HEK293 (cell line): ENCODE measurements around the gene MTRFR.
A peak's percentile ranks its signal among the peaks of the same experiment; 100 is the strongest.

Source experiments
- CTCF ChIA-PET: fragments of 350-600 bp; formaldehyde crosslinking; extraction: SDS; loops from one replicate; lab custom pipeline; 2021; ENCODE audit warnings: antibody characterized with exemption; lab: Yijun Ruan, JAX
- POLR2A ChIA-PET: fragments of 300-600 bp; formaldehyde crosslinking; extraction: SDS; loops from one replicate; lab custom pipeline; 2020; ENCODE audit warnings: antibody characterized with exemption, inconsistent platforms; lab: Yijun Ruan, JAX
- H3K27ac ChIP-seq: fragments of 200-500 bp; sonication (Bioruptor generic); 2 replicates; pipeline ENCODE4 v1.5.1; 2014; ENCODE audit warnings: low read depth, low read length, control low read depth, inconsistent platforms; ENCODE audit errors: extremely low read depth
- H3K36me3 ChIP-seq, 2 experiments: fragments of 200-500 bp in 1 of 2; sonication (Bioruptor generic) in 1 of 2; 1 replicate in 1 of 2; 2 replicates in 1 of 2; pipeline ENCODE4 v1.5.1; 2014 to 2017; ENCODE audit warnings: inconsistent platforms in 2 of 2, low read length in 2 of 2; ENCODE audit not compliant: control insufficient read depth in 2 of 2, insufficient read depth in 1 of 2
- H3K4me1 ChIP-seq: fragments of 200-500 bp; sonication (Bioruptor generic); 2 replicates; pipeline ENCODE4 v1.5.1; 2014; ENCODE audit warnings: mild to moderate bottlenecking, low read length, inconsistent platforms; ENCODE audit not compliant: control insufficient read depth, insufficient read depth
- H3K4me3 ChIP-seq: 2 replicates; pipeline ENCODE4 v1.5.1; 2011; ENCODE audit warnings: low read depth, mild to moderate bottlenecking, control low read depth, low read length, moderate library complexity
- H3K9me3 ChIP-seq: fragments of 200-500 bp; sonication (Bioruptor generic); 2 replicates; pipeline ENCODE4 v1.5.1; 2014; ENCODE audit warnings: low read depth, low read length, inconsistent platforms; ENCODE audit not compliant: control insufficient read depth, insufficient read depth
- EGR2 ChIP-seq: fragments of 450-650 bp; formaldehyde crosslinking; IDR thresholded peaks from 2 replicates; pipeline ENCODE4 v1.5.1; 2016; ENCODE audit warnings: low read depth, missing biosample characterization, missing genetic modification characterization
- INSM2 ChIP-seq: fragments of 450-650 bp; formaldehyde crosslinking; IDR thresholded peaks from 2 replicates; pipeline ENCODE4 v1.5.1; 2016; ENCODE audit warnings: missing biosample characterization, missing genetic modification characterization
- KLF8 ChIP-seq: fragments of 450-650 bp; formaldehyde crosslinking; IDR thresholded peaks from 2 replicates; pipeline ENCODE4 v1.5.1; 2016; ENCODE audit warnings: missing biosample characterization, missing genetic modification characterization
- ZBTB17 ChIP-seq: fragments of 450-650 bp; formaldehyde crosslinking; IDR thresholded peaks from 2 replicates; pipeline ENCODE4 v1.5.1; 2016; ENCODE audit warnings: missing biosample characterization, missing genetic modification characterization
- ZEB2 ChIP-seq: fragments of 450-650 bp; formaldehyde crosslinking; IDR thresholded peaks from 2 replicates; pipeline ENCODE4 v1.5.1; 2016; ENCODE audit warnings: missing biosample characterization, missing genetic modification characterization
- ZFP41 ChIP-seq: fragments of 450-650 bp; formaldehyde crosslinking; IDR thresholded peaks from 2 replicates; pipeline ENCODE4 v1.5.1; 2016; ENCODE audit warnings: missing biosample characterization, missing genetic modification characterization, borderline replicate concordance
- ZNF292 ChIP-seq: fragments of 450-650 bp; formaldehyde crosslinking; IDR thresholded peaks from 2 replicates; pipeline ENCODE4 v1.5.1; 2016; ENCODE audit warnings: low read depth, missing biosample characterization, missing genetic modification characterization, borderline replicate concordance
- ZNF311 ChIP-seq: fragments of 450-650 bp; formaldehyde crosslinking; IDR thresholded peaks from 2 replicates; pipeline ENCODE4 v1.5.1; 2017; ENCODE audit warnings: missing biosample characterization, missing genetic modification characterization, borderline replicate concordance
- ZNF398 ChIP-seq: fragments of 450-650 bp; formaldehyde crosslinking; IDR thresholded peaks from 2 replicates; pipeline ENCODE4 v1.5.1; 2017; ENCODE audit warnings: missing biosample characterization, missing genetic modification characterization
- ZNF518A ChIP-seq: fragments of 450-650 bp; formaldehyde crosslinking; conservative IDR thresholded peaks from 2 replicates; pipeline ENCODE4 v1.5.1; 2016; ENCODE audit warnings: low read depth, missing biosample characterization, missing genetic modification characterization
- ZNF549 ChIP-seq: fragments of 450-650 bp; IDR thresholded peaks from 2 replicates; pipeline ENCODE4 v1.5.1; 2018; ENCODE audit warnings: missing biosample characterization, missing genetic modification characterization, mild to moderate bottlenecking, inconsistent platforms, moderate library complexity
- ZNF558 ChIP-seq: fragments of 450-650 bp; formaldehyde crosslinking; IDR thresholded peaks from 2 replicates; pipeline ENCODE4 v1.5.1; 2016; ENCODE audit warnings: missing biosample characterization, missing genetic modification characterization
- ZNF560 ChIP-seq: fragments of 450-650 bp; formaldehyde crosslinking; IDR thresholded peaks from 2 replicates; pipeline ENCODE4 v1.5.1; 2017; ENCODE audit warnings: missing biosample characterization, missing genetic modification characterization, borderline replicate concordance
- ZNF600 ChIP-seq: fragments of 450-650 bp; formaldehyde crosslinking; IDR thresholded peaks from 2 replicates; pipeline ENCODE4 v1.5.1; 2016; ENCODE audit warnings: missing biosample characterization, missing genetic modification characterization
- ZNF654 ChIP-seq: fragments of 450-650 bp; formaldehyde crosslinking; IDR thresholded peaks from 2 replicates; pipeline ENCODE4 v1.5.1; 2016; ENCODE audit warnings: low read depth, missing biosample characterization, missing genetic modification characterization
- ZSCAN16 ChIP-seq: fragments of 450-650 bp; formaldehyde crosslinking; IDR thresholded peaks from 2 replicates; pipeline ENCODE4 v1.5.1; 2016; ENCODE audit warnings: missing biosample characterization, missing genetic modification characterization
- TF ChIP-seq, protein P1 (sequence below): fragments of 450-650 bp; formaldehyde crosslinking; IDR thresholded peaks from 2 replicates; pipeline ENCODE4 v1.5.1; 2016; ENCODE audit warnings: missing biosample characterization, missing genetic modification characterization
- TF ChIP-seq, protein P2 (sequence below): fragments of 450-650 bp; formaldehyde crosslinking; IDR thresholded peaks from 2 replicates; pipeline ENCODE4 v1.5.1; 2017; ENCODE audit warnings: missing biosample characterization, missing genetic modification characterization

MTRFR gene

DNA sequence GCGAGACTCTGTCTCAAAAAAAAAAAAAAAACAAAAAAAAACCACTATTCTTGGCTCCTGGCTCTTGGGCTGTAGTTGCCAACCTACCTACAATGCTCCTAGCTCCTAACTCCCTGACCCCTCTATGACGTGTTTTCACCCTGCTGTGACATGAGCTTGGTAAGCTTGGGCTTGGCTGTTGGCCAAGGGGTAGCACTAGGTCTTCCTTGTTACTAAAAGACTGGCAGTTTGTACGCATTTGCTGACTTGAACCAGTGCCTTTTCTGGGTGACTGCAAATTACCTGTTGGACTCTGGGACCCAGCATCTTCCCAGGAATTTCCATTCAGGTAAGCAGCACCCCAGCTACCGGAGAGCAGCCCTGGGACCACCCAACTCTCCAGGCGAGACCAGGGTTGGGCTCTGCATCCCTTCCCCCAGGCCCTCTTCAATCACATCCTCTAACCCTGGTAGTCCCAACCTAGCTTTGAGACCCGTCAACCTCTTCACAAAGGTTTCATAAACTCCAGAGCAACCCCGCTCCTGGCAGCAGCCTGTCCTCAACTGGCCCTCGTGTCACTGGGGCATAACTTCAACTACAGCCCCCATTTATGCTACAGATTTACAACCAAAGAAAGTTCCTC lies 30.1 kb downstream of the MTRFR start (continued):
- no peak for TF ChIP-seq ZNF292 (tag by site-specific recombination)
- peak; percentile 51 for TF ChIP-seq ZNF600 (tag by site-specific recombination)
- no peak for TF ChIP-seq ZNF560 (tag by site-specific recombination)
- TF ChIP-seq EGR2 = no peak
- no peak for TF ChIP-seq ZNF558 (tag by site-specific recombination)
- TF ChIP-seq, protein P1, sequence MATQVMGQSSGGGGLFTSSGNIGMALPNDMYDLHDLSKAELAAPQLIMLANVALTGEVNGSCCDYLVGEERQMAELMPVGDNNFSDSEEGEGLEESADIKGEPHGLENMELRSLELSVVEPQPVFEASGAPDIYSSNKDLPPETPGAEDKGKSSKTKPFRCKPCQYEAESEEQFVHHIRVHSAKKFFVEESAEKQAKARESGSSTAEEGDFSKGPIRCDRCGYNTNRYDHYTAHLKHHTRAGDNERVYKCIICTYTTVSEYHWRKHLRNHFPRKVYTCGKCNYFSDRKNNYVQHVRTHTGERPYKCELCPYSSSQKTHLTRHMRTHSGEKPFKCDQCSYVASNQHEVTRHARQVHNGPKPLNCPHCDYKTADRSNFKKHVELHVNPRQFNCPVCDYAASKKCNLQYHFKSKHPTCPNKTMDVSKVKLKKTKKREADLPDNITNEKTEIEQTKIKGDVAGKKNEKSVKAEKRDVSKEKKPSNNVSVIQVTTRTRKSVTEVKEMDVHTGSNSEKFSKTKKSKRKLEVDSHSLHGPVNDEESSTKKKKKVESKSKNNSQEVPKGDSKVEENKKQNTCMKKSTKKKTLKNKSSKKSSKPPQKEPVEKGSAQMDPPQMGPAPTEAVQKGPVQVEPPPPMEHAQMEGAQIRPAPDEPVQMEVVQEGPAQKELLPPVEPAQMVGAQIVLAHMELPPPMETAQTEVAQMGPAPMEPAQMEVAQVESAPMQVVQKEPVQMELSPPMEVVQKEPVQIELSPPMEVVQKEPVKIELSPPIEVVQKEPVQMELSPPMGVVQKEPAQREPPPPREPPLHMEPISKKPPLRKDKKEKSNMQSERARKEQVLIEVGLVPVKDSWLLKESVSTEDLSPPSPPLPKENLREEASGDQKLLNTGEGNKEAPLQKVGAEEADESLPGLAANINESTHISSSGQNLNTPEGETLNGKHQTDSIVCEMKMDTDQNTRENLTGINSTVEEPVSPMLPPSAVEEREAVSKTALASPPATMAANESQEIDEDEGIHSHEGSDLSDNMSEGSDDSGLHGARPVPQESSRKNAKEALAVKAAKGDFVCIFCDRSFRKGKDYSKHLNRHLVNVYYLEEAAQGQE (tag by site-specific recombination) = 0 out of 2 replicates have a peak, but pooled peaks have one; percentile 7
- TF ChIP-seq ZNF549 (tag by site-specific recombination) = no peak
- 0 out of 2 replicates have a peak, but pooled peaks have one; percentile 12 for TF ChIP-seq ZEB2 (tag by site-specific recombination)

DNA sequence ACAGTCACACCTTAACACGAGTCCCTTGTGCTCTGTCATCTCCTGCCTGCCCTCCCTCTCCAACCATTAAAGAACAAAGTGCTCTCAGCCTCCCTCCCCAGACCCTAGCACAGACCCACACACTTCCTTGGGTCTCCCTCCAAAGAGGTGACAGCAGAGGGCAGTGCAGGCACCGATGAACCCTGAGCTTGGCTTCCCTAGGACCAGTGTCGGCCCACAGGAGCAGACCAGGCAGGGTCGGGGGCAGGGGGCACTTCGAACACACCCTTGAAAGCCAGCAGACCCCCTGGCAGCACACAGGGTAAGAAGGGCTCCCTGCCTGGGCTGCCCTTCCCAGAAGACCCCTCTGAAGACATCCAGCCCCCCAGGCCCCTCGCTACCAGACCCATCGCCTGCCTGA lies 31.4 kb downstream of the MTRFR start:
- POLR2A ChIA-PET = interaction anchor here (0.7 kb wide), 1 partner anchor 1525 kb away, joined by 5 read pairs; no protein-coding TSS in a partner anchor
- no peak overlapping the region for H3K27ac ChIP-seq
- no peaks in the 10 kb centered on the region for H3K4me1 ChIP-seq
- H3K36me3 ChIP-seq = peaks cover 29 to 87% of the 10 kb centered on the region in 2 experiments
- TF ChIP-seq ZNF398 (tag by site-specific recombination) (no peak), INSM2 (no peak), ZSCAN16 (tag by site-specific recombination) (no peak), KLF8 (tag by site-specific recombination) (0 out of 2 replicates have a peak, but pooled peaks have one; percentile 28), ZFP41 (tag by site-specific recombination) (no peak), ZNF518A (tag by site-specific recombination) (no peak), ZNF600 (tag by site-specific recombination) (peak; percentile 54; the same call in 1 of the 2 replicates), ZNF311 (tag by site-specific recombination) (no peak), ZBTB17 (tag by site-specific recombination) (0 out of 2 replicates have a peak, but pooled peaks have one; percentile 12), ZNF654 (tag by site-specific recombination) (0 out of 2 replicates have a peak, but pooled peaks have one; percentile 13)
- TF ChIP-seq, protein P2, sequence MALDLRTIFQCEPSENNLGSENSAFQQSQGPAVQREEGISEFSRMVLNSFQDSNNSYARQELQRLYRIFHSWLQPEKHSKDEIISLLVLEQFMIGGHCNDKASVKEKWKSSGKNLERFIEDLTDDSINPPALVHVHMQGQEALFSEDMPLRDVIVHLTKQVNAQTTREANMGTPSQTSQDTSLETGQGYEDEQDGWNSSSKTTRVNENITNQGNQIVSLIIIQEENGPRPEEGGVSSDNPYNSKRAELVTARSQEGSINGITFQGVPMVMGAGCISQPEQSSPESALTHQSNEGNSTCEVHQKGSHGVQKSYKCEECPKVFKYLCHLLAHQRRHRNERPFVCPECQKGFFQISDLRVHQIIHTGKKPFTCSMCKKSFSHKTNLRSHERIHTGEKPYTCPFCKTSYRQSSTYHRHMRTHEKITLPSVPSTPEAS (tag by site-specific recombination) = no peak
- no peaks in the 10 kb centered on the region for H3K9me3 ChIP-seq
- no peak overlapping the region for H3K4me3 ChIP-seq
- CTCF ChIA-PET = interaction anchor here (0.6 to 0.7 kb wide), 2 partner anchors 90 to 324 kb away, joined by 3 to 4 read pairs; no protein-coding TSS in a partner anchor
